Suprapubic skin (tissue), 4 donors: ENCODE data around the gene FABP7.

Experiments
- EP300 ChIP-seq: sonication (generic); formaldehyde crosslinking; IDR thresholded peaks from one replicate; pipeline ENCODE4 v1.6.1; 2017; ENCODE audit warnings: antibody characterized with exemption
- POLR2A ChIP-seq, 2 donors: fragments of 450-650 bp; IDR thresholded peaks; one replicate each; pipeline ENCODE4 v1.6.1; 2017; ENCODE audit warnings: antibody characterized with exemption in 2 of 2, mild to moderate bottlenecking in 2 of 2, moderate library complexity in 2 of 2
- POLR2AphosphoS5 ChIP-seq, 3 donors: sonication (generic); formaldehyde crosslinking; IDR thresholded peaks; one replicate each; pipeline ENCODE4 v1.6.1; 2017; ENCODE audit warnings: antibody characterized with exemption in 3 of 3
- TF ChIP-seq, protein P1 (sequence below), 2 donors: fragments of 200-600 bp in 1 of 2; fragments of 450-650 bp in 1 of 2; sonication (generic) in 1 of 2; IDR thresholded peaks; one replicate each; pipeline ENCODE4 v1.5.1; 2016 to 2019; ENCODE audit warnings: antibody characterized with exemption in 2 of 2, mild to moderate bottlenecking in 1 of 2, moderate library complexity in 1 of 2

DNA sequence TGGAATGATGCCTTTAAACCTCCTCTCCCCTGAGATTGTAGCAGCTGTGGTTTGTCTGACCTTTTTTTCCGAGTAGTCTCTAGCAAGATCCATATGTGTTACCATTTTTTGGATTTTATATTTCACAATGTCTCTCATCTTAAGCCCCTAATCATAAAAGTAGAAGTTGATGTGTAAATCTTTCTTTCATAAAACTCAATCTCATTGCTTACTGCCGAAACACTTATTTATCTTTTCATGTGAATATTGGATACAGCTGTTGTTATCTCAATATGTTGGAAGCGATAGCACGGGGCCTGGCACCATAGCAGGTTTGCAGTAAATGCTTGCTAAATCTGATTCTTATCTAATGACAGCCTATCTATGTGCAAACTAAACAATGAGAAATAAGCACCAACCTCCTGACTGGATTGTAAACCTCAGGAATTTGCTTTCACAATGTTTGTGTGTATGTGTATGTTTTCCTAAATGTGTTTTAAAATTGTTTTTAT is 23.7 kb downstream of the FABP7 start:
- TF ChIP-seq, protein P1, sequence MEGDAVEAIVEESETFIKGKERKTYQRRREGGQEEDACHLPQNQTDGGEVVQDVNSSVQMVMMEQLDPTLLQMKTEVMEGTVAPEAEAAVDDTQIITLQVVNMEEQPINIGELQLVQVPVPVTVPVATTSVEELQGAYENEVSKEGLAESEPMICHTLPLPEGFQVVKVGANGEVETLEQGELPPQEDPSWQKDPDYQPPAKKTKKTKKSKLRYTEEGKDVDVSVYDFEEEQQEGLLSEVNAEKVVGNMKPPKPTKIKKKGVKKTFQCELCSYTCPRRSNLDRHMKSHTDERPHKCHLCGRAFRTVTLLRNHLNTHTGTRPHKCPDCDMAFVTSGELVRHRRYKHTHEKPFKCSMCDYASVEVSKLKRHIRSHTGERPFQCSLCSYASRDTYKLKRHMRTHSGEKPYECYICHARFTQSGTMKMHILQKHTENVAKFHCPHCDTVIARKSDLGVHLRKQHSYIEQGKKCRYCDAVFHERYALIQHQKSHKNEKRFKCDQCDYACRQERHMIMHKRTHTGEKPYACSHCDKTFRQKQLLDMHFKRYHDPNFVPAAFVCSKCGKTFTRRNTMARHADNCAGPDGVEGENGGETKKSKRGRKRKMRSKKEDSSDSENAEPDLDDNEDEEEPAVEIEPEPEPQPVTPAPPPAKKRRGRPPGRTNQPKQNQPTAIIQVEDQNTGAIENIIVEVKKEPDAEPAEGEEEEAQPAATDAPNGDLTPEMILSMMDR (IDR thresholded peaks at IDR 0.05) = no peak
- TF ChIP-seq POLR2AphosphoS5 (IDR thresholded peaks at IDR 0.05) (no peak), POLR2A (IDR thresholded peaks at IDR 0.05) (no peak), EP300 (no peak)
